Stimulated activated CD4-positive, alpha-beta T cell treated with anti-CD3 and anti-CD28 coated beads, Interleukin-12 subunit alpha, Interleukin-12 subunit beta, amount 100 ng/mL, for 24 hours (primary cell): ENCODE results near the gene GRIK4.
"Not testable (repeated sequence)": the region's sequence is repeated elsewhere in the genome, so short reads cannot be mapped to it uniquely, and the experiment has no call there.

ENCODE experiments used
- DNase-seq, 2 experiments: peaks; one replicate each; pipeline ENCODE4 v3.0.0-alpha.2; 2020; ENCODE audit warnings: low read depth in 2 of 2

Gene GRIK4

GRCh38 chr11:120511116-120511819 is at the start of gene GRIK4:
GRIK4 (plus strand) TSS chr11:120511748; CDS start chr11:120660319, 148,571 bp downstream.
- peak; percentile 54 to 74 for DNase-seq

GRCh38 chr11:120462825-120463224 is 48.7 kb upstream of the GRIK4 start:
- no peak for DNase-seq

- no peak for DNase-seq
These were observed 45.5 kb upstream of the GRIK4 start for GRCh38 chr11:120465921-120466534.

- no peak for DNase-seq
These were observed 43.9 kb upstream of the GRIK4 start for GRCh38 chr11:120467627-120468026.

- no peak for DNase-seq
These were observed 40.4 kb upstream of the GRIK4 start for GRCh38 chr11:120471131-120471530.

- DNase-seq: no peak
These were observed 39.6 kb upstream of the GRIK4 start for GRCh38 chr11:120471994-120472393.

- no peak for DNase-seq
These were observed 38.0 kb upstream of the GRIK4 start for GRCh38 chr11:120473503-120473902.

GRCh38 chr11:120482149-120482548 is 29.4 kb upstream of the GRIK4 start:
- no peak for DNase-seq

- no peak for DNase-seq
These were observed 26.8 kb upstream of the GRIK4 start for GRCh38 chr11:120484722-120485121.

GRCh38 chr11:120486138-120486537 is 25.4 kb upstream of the GRIK4 start:
- no peak for DNase-seq

- DNase-seq: no peak
These were observed 21.7 kb upstream of the GRIK4 start for GRCh38 chr11:120489799-120490198.

- no peak for DNase-seq
These were observed 19.1 kb upstream of the GRIK4 start for GRCh38 chr11:120492486-120492885.

- no peak for DNase-seq
These were observed 17.0 kb upstream of the GRIK4 start for GRCh38 chr11:120494595-120494994.

GRCh38 chr11:120499088-120499487 is 12.5 kb upstream of the GRIK4 start:
- DNase-seq: no peak

- DNase-seq: no peak
These were observed 11.7 kb upstream of the GRIK4 start for GRCh38 chr11:120499859-120500258.

GRCh38 chr11:120500414-120501071 is 11.0 kb upstream of the GRIK4 start:
- DNase-seq: no peak

- no peak for DNase-seq
These were observed 10.1 kb upstream of the GRIK4 start for GRCh38 chr11:120501440-120501839.

GRCh38 chr11:120501976-120502755 is 9.4 kb upstream of the GRIK4 start:
- no peak for DNase-seq

GRCh38 chr11:120503529-120503928 is 8.0 kb upstream of the GRIK4 start:
- not testable (repeated sequence) for DNase-seq

GRCh38 chr11:120505801-120506425 is 5.6 kb upstream of the GRIK4 start:
- DNase-seq: no peak

GRCh38 chr11:120509346-120510053 is 2.0 kb upstream of the GRIK4 start:
- no peak for DNase-seq
